ENCODE measurements around the gene COA8. TPM values are rescaled to one million over a fixed set of nuclear protein-coding genes. Genes with fewer than 3 reads are reported as not detected.
A peak's percentile ranks its signal among the peaks of the same experiment; 100 is the strongest.

COA8 gene
- total RNA-seq, 1 donor from 2014 or later, result 42.0 TPM

GRCh38 chr14:103545915-103546651 is 16.7 kb upstream of the COA8 start:
- H3K36me3 Mint-ChIP-seq (ENCODE audit: unreplicated experiment), result no peaks in the 10 kb centered on the region
- H3K4me3 Mint-ChIP-seq (ENCODE audit: unreplicated experiment), result no peak overlapping the region
- no peaks in the 10 kb centered on the region for H3K9me3 Mint-ChIP-seq (ENCODE audit: unreplicated experiment)
- DNase-seq (ENCODE audit: extremely low spot score, unreplicated experiment), result no peak
- peaks cover 32% of the 10 kb centered on the region for H3K4me1 Mint-ChIP-seq (ENCODE audit: unreplicated experiment)
- no peak for TF ChIP-seq CTCF (IDR thresholded peaks at IDR 0.05)
- no peaks in the 10 kb centered on the region for H3K27me3 Mint-ChIP-seq (ENCODE audit: unreplicated experiment)
- H3K27ac Mint-ChIP-seq (ENCODE audit: unreplicated experiment), result no peak overlapping the region

GRCh38 chr14:103546652-103547454 is 15.9 kb upstream of the COA8 start:
- Mint-ChIP-seq H3K27ac (ENCODE audit: unreplicated experiment) (no peak overlapping the region), H3K27me3 (ENCODE audit: unreplicated experiment) (no peaks in the 10 kb centered on the region), H3K4me3 (ENCODE audit: unreplicated experiment) (no peak overlapping the region), H3K4me1 (ENCODE audit: unreplicated experiment) (peaks cover 30% of the 10 kb centered on the region), H3K9me3 (ENCODE audit: unreplicated experiment) (no peaks in the 10 kb centered on the region), H3K36me3 (ENCODE audit: unreplicated experiment) (no peaks in the 10 kb centered on the region)
- TF ChIP-seq CTCF (IDR thresholded peaks at IDR 0.05), result peak; percentile 97
- no peak for DNase-seq (ENCODE audit: extremely low spot score, unreplicated experiment)

GRCh38 chr14:103547455-103547940 is 15.3 kb upstream of the COA8 start:
- Mint-ChIP-seq H3K27me3 (ENCODE audit: unreplicated experiment) (no peaks in the 10 kb centered on the region), H3K4me1 (ENCODE audit: unreplicated experiment) (peaks cover 30% of the 10 kb centered on the region), H3K4me3 (ENCODE audit: unreplicated experiment) (no peak overlapping the region), H3K27ac (ENCODE audit: unreplicated experiment) (no peak overlapping the region), H3K9me3 (ENCODE audit: unreplicated experiment) (no peaks in the 10 kb centered on the region), H3K36me3 (ENCODE audit: unreplicated experiment) (no peaks in the 10 kb centered on the region)
- no peak for DNase-seq (ENCODE audit: extremely low spot score, unreplicated experiment)
- TF ChIP-seq CTCF (IDR thresholded peaks at IDR 0.05), result no peak

GRCh38 chr14:103547941-103548462 is 14.8 kb upstream of the COA8 start:
- DNase-seq (ENCODE audit: extremely low spot score, unreplicated experiment), result no peak
- H3K4me1 Mint-ChIP-seq (ENCODE audit: unreplicated experiment), result peaks cover 30% of the 10 kb centered on the region
- no peaks in the 10 kb centered on the region for H3K36me3 Mint-ChIP-seq (ENCODE audit: unreplicated experiment)
- H3K9me3 Mint-ChIP-seq (ENCODE audit: unreplicated experiment), result no peaks in the 10 kb centered on the region
- H3K27ac Mint-ChIP-seq (ENCODE audit: unreplicated experiment), result no peak overlapping the region
- TF ChIP-seq CTCF (IDR thresholded peaks at IDR 0.05), result no peak
- H3K4me3 Mint-ChIP-seq (ENCODE audit: unreplicated experiment), result no peak overlapping the region
- H3K27me3 Mint-ChIP-seq (ENCODE audit: unreplicated experiment), result no peaks in the 10 kb centered on the region

All from osteocyte (in vitro differentiated cells).